GM12873 (cell line): ENCODE results near the gene EPB41L5.

Source experiments
- TF ChIP-seq, protein P1 (sequence below): IDR thresholded peaks from 2 replicates; pipeline ENCODE4 v1.5.1; 2012; ENCODE audit warnings: low read depth, mild to moderate bottlenecking, moderate library complexity, low read length, control low read depth; ENCODE audit not compliant: insufficient read depth; ENCODE audit errors: missing control alignments

EPB41L5 gene

GRCh38 chr2:120123090-120123489, 110.2 kb downstream of the EPB41L5 start:
- TF ChIP-seq, protein P1, sequence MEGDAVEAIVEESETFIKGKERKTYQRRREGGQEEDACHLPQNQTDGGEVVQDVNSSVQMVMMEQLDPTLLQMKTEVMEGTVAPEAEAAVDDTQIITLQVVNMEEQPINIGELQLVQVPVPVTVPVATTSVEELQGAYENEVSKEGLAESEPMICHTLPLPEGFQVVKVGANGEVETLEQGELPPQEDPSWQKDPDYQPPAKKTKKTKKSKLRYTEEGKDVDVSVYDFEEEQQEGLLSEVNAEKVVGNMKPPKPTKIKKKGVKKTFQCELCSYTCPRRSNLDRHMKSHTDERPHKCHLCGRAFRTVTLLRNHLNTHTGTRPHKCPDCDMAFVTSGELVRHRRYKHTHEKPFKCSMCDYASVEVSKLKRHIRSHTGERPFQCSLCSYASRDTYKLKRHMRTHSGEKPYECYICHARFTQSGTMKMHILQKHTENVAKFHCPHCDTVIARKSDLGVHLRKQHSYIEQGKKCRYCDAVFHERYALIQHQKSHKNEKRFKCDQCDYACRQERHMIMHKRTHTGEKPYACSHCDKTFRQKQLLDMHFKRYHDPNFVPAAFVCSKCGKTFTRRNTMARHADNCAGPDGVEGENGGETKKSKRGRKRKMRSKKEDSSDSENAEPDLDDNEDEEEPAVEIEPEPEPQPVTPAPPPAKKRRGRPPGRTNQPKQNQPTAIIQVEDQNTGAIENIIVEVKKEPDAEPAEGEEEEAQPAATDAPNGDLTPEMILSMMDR: no peak

GRCh38 chr2:120125195-120125594, 112.3 kb downstream of the EPB41L5 start:
- TF ChIP-seq, protein P1: no peak

DNA sequence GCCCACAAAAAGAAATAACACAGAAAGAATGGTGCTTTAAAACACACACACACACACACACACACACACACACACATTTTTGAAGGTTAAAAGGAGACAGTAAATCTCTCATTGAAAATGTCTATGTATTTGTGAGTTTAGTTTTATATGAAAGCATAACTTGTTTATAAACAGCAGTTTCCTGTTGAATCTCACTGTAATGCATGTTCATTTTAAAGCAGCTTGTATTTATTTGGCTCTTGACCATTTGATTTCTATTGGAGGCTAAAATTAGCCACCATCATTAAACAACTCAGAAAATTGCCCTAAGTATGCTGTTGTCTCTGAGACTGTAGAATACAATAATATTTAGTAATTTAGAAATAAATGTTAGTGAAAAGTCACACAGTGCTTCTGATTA, 115.3 kb downstream of the EPB41L5 start:
- TF ChIP-seq, protein P1: no peak

GRCh38 chr2:120132190-120132589, 119.3 kb downstream of the EPB41L5 start:
- TF ChIP-seq, protein P1: no peak

DNA sequence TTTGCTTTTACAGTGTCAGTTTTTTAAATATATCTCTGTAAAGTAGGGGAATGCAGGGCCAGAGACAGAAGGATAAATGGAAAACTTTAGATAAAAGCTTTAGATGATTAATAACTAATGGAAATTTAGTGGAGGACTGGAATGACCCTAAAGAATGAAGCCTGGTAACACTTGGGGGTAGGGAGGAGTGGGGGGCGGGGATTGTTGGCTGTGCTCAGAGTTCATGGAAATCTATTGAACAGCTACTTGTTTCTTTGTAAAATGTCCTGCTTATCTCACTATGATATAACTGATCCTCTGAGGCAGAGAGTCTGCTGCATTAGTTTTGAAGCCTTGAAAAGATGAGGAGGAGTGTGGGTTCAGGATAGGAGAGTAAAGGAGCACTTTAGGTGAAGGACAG, 119.8 kb downstream of the EPB41L5 start:
- TF ChIP-seq, protein P1: no peak

DNA sequence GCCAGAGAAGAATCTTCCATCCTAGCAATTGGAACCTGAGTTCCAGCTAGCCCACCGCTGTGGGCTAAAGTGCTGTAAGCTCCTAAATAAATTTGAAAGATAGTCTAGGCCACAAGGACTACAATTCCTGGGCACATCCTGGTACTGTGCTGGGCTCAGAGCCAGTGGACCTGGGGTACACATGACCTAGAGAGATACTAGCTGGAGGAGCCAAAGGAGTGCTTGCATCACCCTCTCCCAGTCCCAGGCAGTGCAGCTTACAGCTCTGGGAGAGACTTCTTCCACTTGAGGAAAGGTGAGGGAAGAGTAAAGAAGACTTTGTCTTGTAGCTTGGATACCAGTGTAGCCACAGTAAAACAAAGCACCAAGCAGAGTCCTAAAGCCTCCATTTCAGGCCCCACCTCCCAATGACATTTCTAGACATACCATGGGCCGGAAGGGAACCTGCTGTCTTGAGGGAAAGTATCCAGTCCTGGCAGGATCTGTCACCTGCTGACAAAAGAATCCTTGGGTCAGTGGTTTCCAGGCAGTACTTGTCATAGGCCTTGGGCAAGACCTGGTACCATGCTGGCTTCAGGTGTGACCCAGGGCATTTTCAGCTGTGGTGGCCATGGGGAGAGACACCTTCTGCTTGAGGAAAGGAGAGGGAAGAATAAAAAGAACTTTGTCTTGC, 120.8 kb downstream of the EPB41L5 start:
- TF ChIP-seq, protein P1: no peak

DNA sequence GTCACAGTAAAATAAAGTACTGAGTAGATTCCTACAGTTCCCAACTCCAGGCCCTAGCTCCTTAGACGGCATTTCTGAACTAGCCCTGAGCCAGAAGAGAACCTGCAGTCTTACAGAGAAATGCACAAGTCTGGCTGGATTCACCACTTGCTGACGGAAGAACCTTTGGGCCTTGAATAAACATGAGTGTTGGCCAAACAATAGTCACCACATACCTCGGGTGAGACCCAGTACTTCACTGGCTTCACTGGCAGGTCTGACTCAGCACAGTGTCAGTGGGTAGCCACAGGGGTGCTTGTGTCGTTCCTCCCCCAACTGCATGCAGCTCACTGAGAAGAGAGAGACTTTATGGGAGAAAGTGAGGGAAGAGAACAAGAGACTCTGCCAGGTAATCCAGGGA, 121.4 kb downstream of the EPB41L5 start:
- TF ChIP-seq, protein P1: no peak

GRCh38 chr2:120140866-120141265, 128.0 kb downstream of the EPB41L5 start:
- TF ChIP-seq, protein P1: no peak
